Subcutaneous adipose tissue (tissue), 4 donors: Measurements from ENCODE around the gene WNK1. TPM values are rescaled to one million over a fixed set of nuclear protein-coding genes. Genes with fewer than 3 reads are reported as not detected.

Experiments used
- total RNA-seq, 4 donors: library from RNA; depleted of rRNA; stranded (reverse); fragments of >200 nt; gene quantifications; one replicate each; pipeline ENCODE4 v1.1.0, GENCODE V29; 2016
- TF ChIP-seq, protein P1 (sequence below): fragments of 450-650 bp; IDR thresholded peaks from one replicate; pipeline ENCODE4 v1.5.1; 2016; ENCODE audit warnings: low read depth, mild to moderate bottlenecking, control low read depth, antibody characterized with exemption, moderate library complexity

The WNK1 gene
- total RNA-seq, 4 donors from 2014 or later: 208 to 631 (median 301) TPM

DNA sequence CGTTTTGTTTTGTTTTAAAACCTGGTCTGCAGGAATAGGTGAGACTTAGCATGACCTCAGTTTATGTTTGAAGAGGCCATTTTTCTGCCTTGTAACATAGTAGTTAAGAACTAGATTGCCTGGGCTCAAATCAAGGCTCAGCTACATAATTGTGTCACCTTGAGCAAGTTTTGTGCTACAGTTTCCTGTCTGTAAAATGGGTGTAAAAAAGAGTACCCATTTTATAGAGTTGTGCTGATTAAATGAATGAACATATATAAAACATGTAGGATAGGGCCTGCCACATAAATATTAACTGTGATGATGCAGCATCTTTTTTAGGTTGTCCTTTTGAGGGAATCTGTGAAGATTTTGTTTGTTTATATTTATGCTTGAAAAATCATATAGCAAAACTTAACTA lies 7.2 kb downstream of the WNK1 start:
- TF ChIP-seq, protein P1, sequence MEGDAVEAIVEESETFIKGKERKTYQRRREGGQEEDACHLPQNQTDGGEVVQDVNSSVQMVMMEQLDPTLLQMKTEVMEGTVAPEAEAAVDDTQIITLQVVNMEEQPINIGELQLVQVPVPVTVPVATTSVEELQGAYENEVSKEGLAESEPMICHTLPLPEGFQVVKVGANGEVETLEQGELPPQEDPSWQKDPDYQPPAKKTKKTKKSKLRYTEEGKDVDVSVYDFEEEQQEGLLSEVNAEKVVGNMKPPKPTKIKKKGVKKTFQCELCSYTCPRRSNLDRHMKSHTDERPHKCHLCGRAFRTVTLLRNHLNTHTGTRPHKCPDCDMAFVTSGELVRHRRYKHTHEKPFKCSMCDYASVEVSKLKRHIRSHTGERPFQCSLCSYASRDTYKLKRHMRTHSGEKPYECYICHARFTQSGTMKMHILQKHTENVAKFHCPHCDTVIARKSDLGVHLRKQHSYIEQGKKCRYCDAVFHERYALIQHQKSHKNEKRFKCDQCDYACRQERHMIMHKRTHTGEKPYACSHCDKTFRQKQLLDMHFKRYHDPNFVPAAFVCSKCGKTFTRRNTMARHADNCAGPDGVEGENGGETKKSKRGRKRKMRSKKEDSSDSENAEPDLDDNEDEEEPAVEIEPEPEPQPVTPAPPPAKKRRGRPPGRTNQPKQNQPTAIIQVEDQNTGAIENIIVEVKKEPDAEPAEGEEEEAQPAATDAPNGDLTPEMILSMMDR: no peak

DNA sequence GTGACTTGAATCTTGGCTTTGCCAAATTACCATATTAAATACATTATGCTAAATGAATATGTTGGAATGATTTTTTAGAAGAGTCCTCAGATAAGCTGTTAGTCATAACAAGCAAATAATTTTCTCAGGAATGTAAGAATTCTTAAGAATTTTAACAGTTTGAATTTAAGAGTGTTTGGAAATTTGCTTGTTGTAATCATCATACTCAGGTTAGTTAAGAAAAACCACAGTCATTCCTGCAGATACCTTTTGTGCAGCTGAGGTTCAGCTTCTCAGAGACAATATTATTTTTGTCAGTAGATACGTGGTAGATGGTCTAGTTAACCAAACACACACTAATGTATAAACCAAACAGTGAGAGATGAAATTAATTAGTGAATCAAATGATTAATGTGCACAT lies 8.9 kb downstream of the WNK1 start:
- TF ChIP-seq, protein P1: no peak

DNA sequence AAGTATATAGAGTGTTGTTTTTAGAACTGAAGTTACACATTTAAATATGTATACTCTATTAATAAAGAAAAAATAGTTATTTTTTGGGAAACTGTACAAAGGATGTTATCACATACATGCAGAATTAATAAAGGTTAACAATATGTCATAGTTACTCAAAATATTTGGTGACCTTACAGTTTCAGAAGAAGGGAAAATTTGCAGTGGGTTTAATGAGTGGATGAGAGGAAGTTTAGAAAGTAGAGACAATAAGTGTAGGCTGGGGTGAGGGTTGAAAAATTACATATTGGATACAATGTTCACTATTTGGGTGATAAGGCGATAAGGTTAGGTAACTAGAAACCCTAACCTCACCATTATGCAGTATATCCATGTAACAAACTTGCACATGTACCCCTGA lies 13.5 kb downstream of the WNK1 start:
- TF ChIP-seq, protein P1: no peak

DNA sequence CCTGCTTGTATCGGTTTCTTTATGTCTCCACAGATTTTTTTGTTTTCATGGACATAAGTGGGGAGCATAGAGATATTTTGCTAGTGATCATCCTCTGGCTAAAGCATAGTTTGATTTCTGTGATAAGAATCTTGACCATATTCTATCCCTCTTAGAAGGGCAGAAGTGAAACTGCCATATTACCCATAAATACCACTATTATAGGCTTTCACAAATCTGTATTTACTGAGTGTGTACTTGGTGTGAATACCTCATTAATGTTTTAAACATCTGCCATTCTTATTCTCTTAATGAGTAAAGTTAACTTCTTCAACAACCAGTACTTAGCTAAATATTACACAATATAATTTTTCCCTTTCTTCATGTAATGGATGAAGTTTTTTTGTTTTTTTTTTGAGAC lies 16.1 kb downstream of the WNK1 start:
- TF ChIP-seq, protein P1: no peak

DNA sequence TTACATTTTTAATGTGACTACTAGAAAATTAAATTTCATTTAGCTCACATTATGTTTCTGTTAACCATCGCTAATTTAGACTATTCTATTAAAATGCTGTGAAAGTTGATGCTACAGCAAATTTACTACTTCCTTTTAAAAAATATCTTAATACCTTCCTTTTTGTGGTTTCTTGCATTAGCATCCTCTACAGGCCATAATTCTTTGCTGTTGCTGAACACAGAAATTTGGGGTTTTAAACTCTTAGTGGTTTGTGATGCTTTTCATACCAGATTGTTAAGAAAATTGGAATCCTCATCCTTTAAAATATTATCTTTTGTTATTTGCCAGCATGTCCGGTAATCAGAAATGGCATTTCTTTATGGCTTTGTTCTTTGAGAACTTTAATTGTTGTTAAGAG lies 18.1 kb downstream of the WNK1 start:
- TF ChIP-seq, protein P1: no peak

DNA sequence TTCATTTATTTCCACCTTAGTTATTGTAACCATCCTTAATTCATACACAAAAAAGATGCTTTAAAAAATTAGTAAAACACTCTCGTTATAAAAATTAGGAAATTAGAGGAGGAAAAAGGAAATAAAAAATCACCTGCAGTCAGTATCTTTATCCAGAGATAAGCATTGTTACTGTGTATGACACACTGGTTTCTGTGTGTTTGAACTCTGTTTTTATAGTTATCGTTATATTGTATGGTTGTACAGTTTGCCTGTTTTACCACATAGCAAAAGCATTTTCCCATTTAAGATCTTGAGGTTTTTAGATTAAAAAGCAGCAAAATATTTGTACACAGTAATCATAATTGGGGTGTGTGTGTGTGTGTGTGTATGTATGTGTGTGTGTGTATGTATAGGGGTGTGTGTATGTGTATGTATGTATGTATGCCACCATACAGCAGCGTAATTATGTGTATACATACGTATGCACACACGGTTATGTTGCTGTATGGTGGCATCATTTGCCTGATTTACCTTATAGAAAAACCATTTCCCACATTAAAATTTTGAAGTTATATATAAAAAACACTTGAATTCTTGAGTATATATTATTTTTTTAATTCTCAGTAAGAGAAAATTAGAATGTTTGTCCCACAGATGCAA lies 19.8 kb downstream of the WNK1 start:
- TF ChIP-seq, protein P1: no peak

DNA sequence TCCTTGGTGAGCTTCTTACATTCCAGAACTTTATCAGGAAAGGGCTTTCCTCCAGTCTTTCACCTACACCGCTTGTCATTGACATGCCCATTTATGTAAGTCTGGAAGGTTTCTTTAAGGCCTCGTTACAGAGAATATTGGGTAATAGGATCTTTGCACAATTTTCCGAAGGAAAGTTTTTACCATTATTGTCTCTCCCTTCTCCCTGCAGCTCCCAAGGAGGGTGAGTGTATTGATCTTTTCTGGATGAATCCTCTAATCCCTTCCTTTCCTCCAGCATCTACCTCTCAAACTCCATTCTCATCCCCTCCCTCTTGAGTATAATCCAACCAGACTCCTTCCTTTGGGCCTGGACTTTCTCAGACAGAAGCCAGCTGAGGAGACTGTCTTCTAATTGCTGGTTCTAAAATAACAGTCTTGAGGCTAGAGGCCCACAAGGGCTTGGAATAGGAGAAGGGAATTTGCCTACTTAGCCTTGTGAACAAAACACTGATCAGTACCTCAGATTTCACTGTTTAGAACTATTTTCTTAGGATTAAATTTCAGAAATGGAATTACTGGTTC lies 21.8 kb downstream of the WNK1 start:
- TF ChIP-seq, protein P1: no peak
